Suprapubic skin (tissue), 4 donors: ENCODE measurements around the gene NR2E1. TPM values are rescaled to one million over a fixed set of nuclear protein-coding genes. Genes with fewer than 3 reads are reported as not detected.

Experiments
- DNase-seq, 2 donors: peaks; one replicate each; pipeline ENCODE4 v3.0.0-alpha.2; 2019; ENCODE audit warnings: low spot score in 2 of 2
- H3K27ac ChIP-seq: fragments of 200-600 bp; sonication (generic); one replicate; pipeline ENCODE4 v1.5.1; 2019
- H3K27me3 ChIP-seq: fragments of 200-600 bp; sonication (generic); one replicate; pipeline ENCODE4 v1.5.1; 2019
- H3K36me3 ChIP-seq: fragments of 200-600 bp; sonication (generic); one replicate; pipeline ENCODE4 v1.5.1; 2019
- H3K4me1 ChIP-seq: fragments of 200-600 bp; sonication (generic); one replicate; pipeline ENCODE4 v1.5.1; 2019
- H3K4me3 ChIP-seq: fragments of 200-600 bp; sonication (generic); one replicate; pipeline ENCODE4 v1.5.1; 2019; ENCODE audit warnings: mild to moderate bottlenecking
- H3K9me3 ChIP-seq: fragments of 200-600 bp; sonication (generic); one replicate; pipeline ENCODE4 v1.5.1; 2019
- CTCF ChIP-seq, 2 donors: fragments of 200-600 bp in 1 of 2; fragments of 450-650 bp in 1 of 2; sonication (generic) in 1 of 2; IDR thresholded peaks; one replicate each; pipeline ENCODE4 v1.5.1; 2016 to 2019; ENCODE audit warnings: antibody characterized with exemption in 2 of 2, mild to moderate bottlenecking in 1 of 2, moderate library complexity in 1 of 2
- EP300 ChIP-seq: sonication (generic); formaldehyde crosslinking; IDR thresholded peaks from one replicate; pipeline ENCODE4 v1.6.1; 2017; ENCODE audit warnings: antibody characterized with exemption
- POLR2A ChIP-seq, 2 donors: fragments of 450-650 bp; IDR thresholded peaks; one replicate each; pipeline ENCODE4 v1.6.1; 2017; ENCODE audit warnings: antibody characterized with exemption in 2 of 2, mild to moderate bottlenecking in 2 of 2, moderate library complexity in 2 of 2
- POLR2AphosphoS5 ChIP-seq, 3 donors: sonication (generic); formaldehyde crosslinking; IDR thresholded peaks; one replicate each; pipeline ENCODE4 v1.6.1; 2017; ENCODE audit warnings: antibody characterized with exemption in 3 of 3
- WGBS: methylation state at CpG from one replicate; pipeline ENCODE4 v1.1.5; 2018; 5-methylcytosine and 5-hydroxymethylcytosine counted together
- total RNA-seq, 4 donors: library from RNA; depleted of rRNA; stranded (reverse); fragments of >200 nt; gene quantifications; one replicate each; pipeline ENCODE4 v1.1.0, GENCODE V29; 2016

NR2E1 gene
- total RNA-seq, 4 donors from 2014 or later: 0.38 TPM; not detected in 3

- WGBS: 75% methylated on average over 2 of the region's 2 CpGs
- H3K27ac ChIP-seq: no peak overlapping the region
Observed at GRCh38 chr6:108211671-108212070, 45.8 kb downstream of the NR2E1 start.

GRCh38 chr6:108222064-108222463 lies 56.2 kb downstream of the NR2E1 start:
- TF ChIP-seq POLR2A (IDR thresholded peaks at IDR 0.05) (no peak), POLR2AphosphoS5 (IDR thresholded peaks at IDR 0.05) (no peak), EP300 (no peak), CTCF (IDR thresholded peaks at IDR 0.05) (no peak)
- no peaks in the 10 kb centered on the region for H3K27me3 ChIP-seq
- H3K27ac ChIP-seq: no peak overlapping the region
- H3K4me3 ChIP-seq: no peak overlapping the region
- WGBS: 87% methylated on average over 2 of the region's 2 CpGs
- no peaks in the 10 kb centered on the region for H3K4me1 ChIP-seq
- H3K9me3 ChIP-seq: no peaks in the 10 kb centered on the region
- no peak for DNase-seq
- H3K36me3 ChIP-seq: peaks cover 50% of the 10 kb centered on the region

More at GRCh38 chr6:108211671-108212070, 45.8 kb downstream of the NR2E1 start:
- TF ChIP-seq CTCF (IDR thresholded peaks at IDR 0.05): no peak
- TF ChIP-seq POLR2AphosphoS5 (IDR thresholded peaks at IDR 0.05): no peak
- TF ChIP-seq POLR2A (IDR thresholded peaks at IDR 0.05): no peak
- TF ChIP-seq EP300: no peak
- Histone ChIP-seq H3K36me3 (peaks cover 26% of the 10 kb centered on the region), H3K9me3 (no peaks in the 10 kb centered on the region), H3K4me3 (no peak overlapping the region), H3K27me3 (no peaks in the 10 kb centered on the region), H3K4me1 (no peaks in the 10 kb centered on the region)
- DNase-seq: no peak

- no peak for DNase-seq
- no peak for TF ChIP-seq CTCF (IDR thresholded peaks at IDR 0.05)
- no peak for TF ChIP-seq EP300
- no peak for TF ChIP-seq POLR2A (IDR thresholded peaks at IDR 0.05)
- TF ChIP-seq POLR2AphosphoS5 (IDR thresholded peaks at IDR 0.05): no peak
- Histone ChIP-seq H3K4me1 (no peaks in the 10 kb centered on the region), H3K27ac (no peak overlapping the region), H3K9me3 (no peaks in the 10 kb centered on the region), H3K4me3 (no peak overlapping the region), H3K36me3 (peaks cover 45% of the 10 kb centered on the region), H3K27me3 (no peaks in the 10 kb centered on the region)
- WGBS: 54% methylated on average over 1 of the region's 1 CpG
Observed at GRCh38 chr6:108222504-108222903, 56.7 kb downstream of the NR2E1 start.

GRCh38 chr6:108227290-108227689 lies 61.5 kb downstream of the NR2E1 start:
- Histone ChIP-seq H3K4me3 (no peak overlapping the region), H3K9me3 (no peaks in the 10 kb centered on the region), H3K27me3 (no peaks in the 10 kb centered on the region), H3K36me3 (peaks cover under 1% of the 10 kb centered on the region), H3K4me1 (no peaks in the 10 kb centered on the region), H3K27ac (no peak overlapping the region)
- no peak for TF ChIP-seq CTCF (IDR thresholded peaks at IDR 0.05)
- no peak for TF ChIP-seq EP300
- no peak for TF ChIP-seq POLR2A (IDR thresholded peaks at IDR 0.05)
- no peak for TF ChIP-seq POLR2AphosphoS5 (IDR thresholded peaks at IDR 0.05)
- WGBS: 92% methylated on average over 3 of the region's 3 CpGs
- DNase-seq: no peak

GRCh38 chr6:108228416-108228815 lies 62.6 kb downstream of the NR2E1 start:
- H3K36me3 ChIP-seq: no peaks in the 10 kb centered on the region
- no peaks in the 10 kb centered on the region for H3K9me3 ChIP-seq
- TF ChIP-seq CTCF (IDR thresholded peaks at IDR 0.05) (no peak), POLR2AphosphoS5 (IDR thresholded peaks at IDR 0.05) (no peak), POLR2A (IDR thresholded peaks at IDR 0.05) (no peak), EP300 (no peak)
- no peak for DNase-seq
- no peak overlapping the region for H3K27ac ChIP-seq
- H3K4me1 ChIP-seq: no peaks in the 10 kb centered on the region
- H3K4me3 ChIP-seq: no peak overlapping the region
- no peaks in the 10 kb centered on the region for H3K27me3 ChIP-seq
- 94% methylated on average over 8 of the region's 8 CpGs for WGBS
